CD14-positive monocyte (primary cell): ENCODE measurements around the gene MORC2. TPM values are rescaled to one million over a fixed set of nuclear protein-coding genes. Genes with fewer than 3 reads are reported as not detected.
A peak's percentile ranks its signal among the peaks of the same experiment; 100 is the strongest.

ENCODE experiments used
- DNase-seq, 3 donors: peaks; one replicate each; pipeline ENCODE4 v3.0.0-alpha.2; 2011 to 2022
- H2AFZ ChIP-seq: 2 replicates; pipeline ENCODE4 v1.6.0; 2012; ENCODE audit warnings: mild to moderate bottlenecking, low read depth, low read length, inconsistent platforms; ENCODE audit not compliant: insufficient read depth, poor library complexity, severe bottlenecking
- H3K27ac ChIP-seq, 2 donors: 1 replicate in 1 of 2; 2 replicates in 1 of 2; pipeline ENCODE4 v1.5.1; 2012 to 2013; ENCODE audit warnings: low read length in 2 of 2, control low read depth in 1 of 2, inconsistent platforms in 1 of 2, low read depth in 1 of 2, mild to moderate bottlenecking in 1 of 2
- H3K27me3 ChIP-seq, 2 donors: one replicate each; pipeline versions ENCODE4 v1.6.0 to v1.6.1; 2011 to 2013; ENCODE audit warnings: low read length in 2 of 2; ENCODE audit not compliant: control insufficient read depth in 2 of 2, insufficient read depth in 2 of 2
- H3K36me3 ChIP-seq, 2 donors: replicated peaks in 1 of 2; 1 replicate in 1 of 2; 2 replicates in 1 of 2; pipeline versions ENCODE4 v1.5.1 to v1.6.1; 2012 to 2013; ENCODE audit warnings: low read length in 2 of 2, control low read depth in 1 of 2, inconsistent platforms in 1 of 2, mild to moderate bottlenecking in 1 of 2; ENCODE audit not compliant: insufficient read depth in 2 of 2, control insufficient read depth in 1 of 2
- H3K4me1 ChIP-seq, 2 donors: 1 replicate in 1 of 2; 2 replicates in 1 of 2; pipeline versions ENCODE4 v1.5.1 to v1.6.1; 2012 to 2013; ENCODE audit warnings: low read length in 2 of 2, control low read depth in 1 of 2, inconsistent platforms in 1 of 2, mild to moderate bottlenecking in 1 of 2, moderate library complexity in 1 of 2; ENCODE audit not compliant: insufficient read depth in 2 of 2, control insufficient read depth in 1 of 2
- H3K4me2 ChIP-seq: replicated peaks from 2 replicates; pipeline ENCODE3; 2012; ENCODE audit warnings: low read length, moderate library complexity, mild to moderate bottlenecking; ENCODE audit not compliant: poor library complexity, severe bottlenecking; ENCODE audit errors: extremely low read depth
- H3K4me3 ChIP-seq, 3 experiments: fragments of 200-600 bp in 1 of 3; sonication (generic) in 1 of 3; replicated peaks in 1 of 3; 1 replicate in 2 of 3; 2 replicates in 1 of 3; pipeline ENCODE4 v1.5.1; 2011 to 2013; ENCODE audit warnings: low read length in 3 of 3, mild to moderate bottlenecking in 3 of 3, control low read depth in 2 of 3, low read depth in 2 of 3, inconsistent platforms in 1 of 3, moderate library complexity in 1 of 3
- H3K79me2 ChIP-seq: 2 replicates; pipeline ENCODE4 v1.6.0; 2012; ENCODE audit warnings: mild to moderate bottlenecking, control low read depth, inconsistent platforms, low read length, moderate library complexity; ENCODE audit not compliant: insufficient read depth
- H3K9ac ChIP-seq: 2 replicates; pipeline ENCODE4 v1.6.0; 2017; ENCODE audit warnings: low read length, mild to moderate bottlenecking; ENCODE audit not compliant: insufficient read depth, poor library complexity, severe bottlenecking
- H3K9me3 ChIP-seq, 2 donors: replicated peaks in 1 of 2; 1 replicate in 1 of 2; 2 replicates in 1 of 2; pipeline versions ENCODE4 v1.5.1 to v1.6.1; 2012 to 2013; ENCODE audit warnings: low read length in 2 of 2, control low read depth in 1 of 2; ENCODE audit not compliant: control insufficient read depth in 1 of 2, insufficient read depth in 1 of 2
- H4K20me1 ChIP-seq: 2 replicates; pipeline ENCODE4 v1.6.0; 2012; ENCODE audit warnings: mild to moderate bottlenecking, low read length, control low read depth, moderate library complexity; ENCODE audit not compliant: insufficient read depth
- H3K27ac Mint-ChIP-seq, 7 donors: one replicate each; pipeline ENCODE4 v1.8.0; 2020; ENCODE audit warnings: mild to moderate bottlenecking in 7 of 7, mixed read lengths in 7 of 7, moderate library complexity in 6 of 7, inconsistent platforms in 2 of 7
- H3K27me3 Mint-ChIP-seq, 3 donors: one replicate each; pipeline ENCODE4 v1.8.0; 2021 to 2022; ENCODE audit warnings: low read depth in 3 of 3, mild to moderate bottlenecking in 3 of 3, mixed read lengths in 3 of 3, moderate library complexity in 3 of 3, inconsistent platforms in 1 of 3
- H3K36me3 Mint-ChIP-seq, 2 donors: one replicate each; pipeline ENCODE4 v1.8.0; 2020; ENCODE audit warnings: mixed read lengths in 2 of 2, inconsistent platforms in 1 of 2, mild to moderate bottlenecking in 1 of 2
- H3K4me1 Mint-ChIP-seq: one replicate; pipeline ENCODE4 v1.8.0; 2020; ENCODE audit warnings: mild to moderate bottlenecking, mixed read lengths
- H3K4me3 Mint-ChIP-seq, 2 donors: one replicate each; pipeline ENCODE4 v1.8.0; 2020; ENCODE audit warnings: mild to moderate bottlenecking in 2 of 2, mixed read lengths in 2 of 2, moderate library complexity in 1 of 2
- H3K9me3 Mint-ChIP-seq, 7 donors: one replicate each; pipeline ENCODE4 v1.8.0; 2020 to 2022; ENCODE audit warnings: mixed read lengths in 7 of 7, mild to moderate bottlenecking in 6 of 7, moderate library complexity in 6 of 7, inconsistent platforms in 2 of 7
- WGBS: methylation state at CpG from one replicate; pipeline ENCODE4 v1.1.5; 2013; ENCODE audit warnings: missing lambda C conversion rate; ENCODE audit not compliant: insufficient coverage; 5-methylcytosine and 5-hydroxymethylcytosine counted together
- intact Hi-C, 2 donors: fragments of 100-400 bp; cut with micrococcal nuclease; formaldehyde crosslinking; loops; one replicate each; pipeline versions ENCODE4 v1.15.0 to v1.15.1; 2023
- polyA minus RNA-seq: library from RNA; depleted of rRNA, polyadenylated mRNA; stranded (reverse); fragments of >200 nt; gene quantifications from 2 replicates; pipeline ENCODE4 v1.2.3, GENCODE V29; 2012
- polyA plus RNA-seq, 3 donors: library from polyadenylated mRNA; depleted of rRNA in 1 of 3; unstranded in 2 of 3; stranded (reverse) in 1 of 3; fragments of 300-500 nt in 2 of 3; fragments of >200 nt in 1 of 3; fragmentation: Illumina TruSeq in 2 of 3; gene quantifications; 1 replicate in 2 of 3; 2 replicates in 1 of 3; pipeline ENCODE4 v1.2.3, GENCODE V29; 2012 to 2021
- total RNA-seq, 12 experiments: library from RNA in 1 of 12; stranded (reverse) in 1 of 12; fragments of 120-200 nt in 1 of 12; gene quantifications; one replicate each; pipeline ENCODE4 v1.2.4 and lab custom pipeline; 2013 to 2026; ENCODE audit warnings: mixed read lengths in 6 of 12, inconsistent platforms in 1 of 12
- TF ChIP-seq, protein P1 (sequence below): fragments of 200-600 bp; IDR thresholded peaks from one replicate; pipeline ENCODE4 v1.8.0; 2022; ENCODE audit warnings: antibody characterized with exemption, mild to moderate bottlenecking

MORC2 gene
- total RNA-seq (2013), result 8.4 TPM
- polyA plus RNA-seq, result 1 to 10 TPM; 2.1 to 6.0 (median 2.4) TPM
- polyA minus RNA-seq, result 9.8 and 12.8 TPM in 2 replicates
- 3.7 to 19.0 (median 14.0) reads per million in 11 experiments for total RNA-seq (lab: John Stamatoyannopoulos, UW)

DNA sequence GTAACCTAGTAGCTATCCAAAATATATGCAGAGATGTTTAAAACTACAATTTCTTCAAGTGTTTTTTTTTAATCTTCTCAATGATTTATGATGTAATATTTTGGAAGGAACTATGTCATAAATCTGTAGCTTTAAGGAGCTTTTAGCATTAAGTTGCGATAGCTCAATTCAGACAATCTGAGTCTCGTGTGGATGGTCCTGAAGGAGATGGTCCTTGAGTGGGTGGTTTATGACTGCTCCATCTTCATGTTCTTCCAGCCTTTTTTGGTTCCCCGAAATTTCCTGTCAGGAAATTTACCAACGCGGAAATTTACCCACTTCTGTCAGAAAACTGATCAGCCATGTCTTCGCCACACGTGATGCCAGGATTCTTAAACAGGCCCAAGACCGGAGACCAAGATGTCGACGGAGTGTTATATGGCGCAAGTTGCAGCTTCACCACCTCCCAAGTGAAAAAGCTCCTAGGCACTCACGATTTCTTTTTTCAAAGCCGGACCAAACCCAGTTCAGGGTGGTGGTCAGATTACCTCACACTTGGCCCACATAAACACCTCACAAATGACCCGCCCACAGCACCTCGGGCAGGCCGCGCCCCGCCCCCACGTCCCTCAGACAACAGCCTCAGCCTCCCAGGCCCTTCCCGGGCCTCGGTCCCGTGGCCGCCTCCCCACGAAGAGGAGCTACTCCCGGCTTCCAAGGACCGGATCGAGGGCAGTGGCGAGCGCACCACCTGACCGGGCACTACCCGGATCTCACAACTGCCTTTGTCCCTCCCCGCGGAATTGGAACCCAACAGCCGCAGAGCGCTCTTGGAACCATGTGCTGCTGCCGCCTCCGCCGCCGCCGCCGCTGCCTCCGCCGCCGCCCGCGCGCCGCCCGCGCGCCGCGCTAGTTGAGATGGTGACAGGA lies at the start of gene MORC2:
MORC2 (minus strand) TSS at position 760 of the 909 bp plus-strand sequence. CDS start 885 bp downstream, outside the sequence.
- H3K27ac Mint-ChIP-seq, result peak within 1 kb of the TSS; percentile 90 to 99 (median 96)
- Histone ChIP-seq H3K9ac (peak within 1 kb of the TSS; percentile 97), H3K4me3 (peak within 1 kb of the TSS; percentile 82 to 98 (median 88)), H3K4me2 (peak within 1 kb of the TSS; percentile 86), H4K20me1 (peaks cover 19% of the 10 kb centered on the region), H2AFZ (peak within 1 kb of the TSS; percentile 79), H3K27me3 (no peaks in the 10 kb centered on the region), H3K4me1 (peaks cover 18 to 28% of the 10 kb centered on the region in 2 donors), H3K9me3 (peaks cover 26 to 35% of the 10 kb centered on the region in 2 donors), H3K79me2 (peaks cover 48% of the 10 kb centered on the region), H3K27ac (peak within 1 kb of the TSS; percentile 85 to 91), H3K36me3 (peaks cover 19 to 23% of the 10 kb centered on the region in 2 donors)
- H3K4me1 Mint-ChIP-seq, result peaks cover 34% of the 10 kb centered on the region
- H3K9me3 Mint-ChIP-seq, result peaks cover 18 to 55% (median 39%) of the 10 kb centered on the region in 7 donors
- peaks cover 0 to 3% (median 0%) of the 10 kb centered on the region in 3 donors for H3K27me3 Mint-ChIP-seq
- intact Hi-C loops, result loop anchor here (5.0 to 10.0 kb wide), 6 partner anchors 114 to 361 kb away; partner anchors contain the start of genes SMTN (in 2 of the 2), LIMK2 (in 1 of the 2), PIK3IP1 (in 1 of the 2) and TCN2 (in 1 of the 2)
- 22% methylated on average over 53 of the region's 53 CpGs for WGBS
- TF ChIP-seq, protein P1, sequence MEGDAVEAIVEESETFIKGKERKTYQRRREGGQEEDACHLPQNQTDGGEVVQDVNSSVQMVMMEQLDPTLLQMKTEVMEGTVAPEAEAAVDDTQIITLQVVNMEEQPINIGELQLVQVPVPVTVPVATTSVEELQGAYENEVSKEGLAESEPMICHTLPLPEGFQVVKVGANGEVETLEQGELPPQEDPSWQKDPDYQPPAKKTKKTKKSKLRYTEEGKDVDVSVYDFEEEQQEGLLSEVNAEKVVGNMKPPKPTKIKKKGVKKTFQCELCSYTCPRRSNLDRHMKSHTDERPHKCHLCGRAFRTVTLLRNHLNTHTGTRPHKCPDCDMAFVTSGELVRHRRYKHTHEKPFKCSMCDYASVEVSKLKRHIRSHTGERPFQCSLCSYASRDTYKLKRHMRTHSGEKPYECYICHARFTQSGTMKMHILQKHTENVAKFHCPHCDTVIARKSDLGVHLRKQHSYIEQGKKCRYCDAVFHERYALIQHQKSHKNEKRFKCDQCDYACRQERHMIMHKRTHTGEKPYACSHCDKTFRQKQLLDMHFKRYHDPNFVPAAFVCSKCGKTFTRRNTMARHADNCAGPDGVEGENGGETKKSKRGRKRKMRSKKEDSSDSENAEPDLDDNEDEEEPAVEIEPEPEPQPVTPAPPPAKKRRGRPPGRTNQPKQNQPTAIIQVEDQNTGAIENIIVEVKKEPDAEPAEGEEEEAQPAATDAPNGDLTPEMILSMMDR, result no peak
- no peak for DNase-seq
- H3K36me3 Mint-ChIP-seq, result peaks cover 29 to 30% of the 10 kb centered on the region in 2 donors
- H3K4me3 Mint-ChIP-seq, result peak within 1 kb of the TSS; percentile 94 to 95

DNA sequence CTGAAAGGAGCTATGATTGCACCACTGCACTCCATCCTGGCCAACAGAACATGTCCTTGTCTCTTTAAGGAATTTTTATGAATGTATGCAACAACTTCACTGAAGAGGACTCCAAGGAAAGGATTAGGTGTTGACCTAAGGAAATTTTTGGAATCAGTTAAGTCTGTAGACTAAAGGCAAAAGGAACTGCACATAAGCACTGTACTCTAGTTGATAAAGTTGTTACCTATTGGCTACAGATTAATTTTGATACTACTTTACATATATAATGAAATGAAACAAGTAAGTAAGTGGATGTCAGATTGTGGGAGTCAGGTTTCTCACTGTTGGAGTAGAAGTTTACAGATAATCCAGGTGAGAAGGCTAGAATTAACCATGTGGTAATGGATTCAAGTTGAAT lies 37.0 kb upstream of the MORC2 start:
- no peak for DNase-seq
- peaks cover 5 to 36% (median 28%) of the 10 kb centered on the region in 7 donors for H3K9me3 Mint-ChIP-seq
- intact Hi-C loops, result no loop called here
- TF ChIP-seq, protein P1, result no peak
- H3K36me3 Mint-ChIP-seq, result no peaks in the 10 kb centered on the region
- H3K9me3 ChIP-seq, result peaks cover 5 to 29% of the 10 kb centered on the region in 2 donors
- no peaks in the 10 kb centered on the region for H3K4me1 Mint-ChIP-seq
- H3K9ac ChIP-seq, result no peak overlapping the region
- no peak overlapping the region for H3K4me2 ChIP-seq
- H3K27me3 Mint-ChIP-seq, result peaks cover 2 to 9% (median 8%) of the 10 kb centered on the region in 3 donors
- no peak overlapping the region for H3K4me3 Mint-ChIP-seq
- no peaks in the 10 kb centered on the region for H3K36me3 ChIP-seq
- H3K4me1 ChIP-seq, result no peaks in the 10 kb centered on the region
- no peak overlapping the region for H3K27ac ChIP-seq
- H3K27me3 ChIP-seq, result no peaks in the 10 kb centered on the region
- H4K20me1 ChIP-seq, result no peaks in the 10 kb centered on the region
- H3K27ac Mint-ChIP-seq, result no peak overlapping the region
- no peak overlapping the region for H3K4me3 ChIP-seq
- H2AFZ ChIP-seq, result no peak overlapping the region
- no peaks in the 10 kb centered on the region for H3K79me2 ChIP-seq
